ENCODE data around the gene TBC1D14. TPM values are rescaled to one million over a fixed set of nuclear protein-coding genes. Genes with fewer than 3 reads are reported as not detected.
A peak's percentile ranks its signal among the peaks of the same experiment; 100 is the strongest.

TBC1D14 gene
- total RNA-seq, 4 donors from 2014 or later, result 42.6 to 56.9 (median 54.0) TPM

GRCh38 chr4:6926081-6926480, 16.5 kb downstream of the TBC1D14 start:
- Histone ChIP-seq H3K36me3 (peaks cover 0 to 15% (median 4%) of the 10 kb centered on the region in 4 donors), H3K9me3 (no peaks in the 10 kb centered on the region), H3K27me3 (no peaks in the 10 kb centered on the region), H3K27ac (peak overlapping the region; percentile 76 to 88 (median 84)), H3K4me1 (peaks cover 32 to 58% (median 51%) of the 10 kb centered on the region in 4 donors), H3K4me3 (no peak overlapping the region)
- DNase-seq, result no peak
- WGBS, 2 donors (ENCODE audit: low coverage in 1 of 2), result 89% methylated on average over 18 to 19 of the region's 19 CpGs
- intact Hi-C loops (cut with DNase I; ENCODE audit: low total_unique reads), result no loop called here
- in situ Hi-C loops (cut with MboI; ENCODE audit: low pct_ligation_motif_present in 1 of 4, low pct_unique_long_range_greater_than_20kb in 1 of 4, low sequenced_read_pairs in 3 of 4), result no loop called here
- TF ChIP-seq POLR2AphosphoS5 (IDR thresholded peaks at IDR 0.05), result no peak

- H3K4me1 ChIP-seq, result peaks cover 32 to 58% (median 50%) of the 10 kb centered on the region in 4 donors
- H3K27ac ChIP-seq, result peak overlapping the region; percentile 76 to 88 (median 84)
- no peaks in the 10 kb centered on the region for H3K9me3 ChIP-seq
- intact Hi-C loops (cut with DNase I; ENCODE audit: low total_unique reads), result no loop called here
- in situ Hi-C loops (cut with MboI; ENCODE audit: low pct_ligation_motif_present in 1 of 4, low pct_unique_long_range_greater_than_20kb in 1 of 4, low sequenced_read_pairs in 3 of 4), result no loop called here
- H3K4me3 ChIP-seq, result no peak overlapping the region
- peak; percentile 87 for DNase-seq
- peak; percentile 79 for TF ChIP-seq POLR2A (IDR thresholded peaks at IDR 0.05)
- TF ChIP-seq POLR2AphosphoS5 (IDR thresholded peaks at IDR 0.05), result peak; percentile 72 to 78 (median 74)
- no peak for TF ChIP-seq CTCF (IDR thresholded peaks at IDR 0.05)
- TF ChIP-seq EP300 (IDR thresholded peaks at IDR 0.05; ENCODE audit: low read depth), result no peak
- H3K36me3 ChIP-seq, result peaks cover 0 to 15% (median 4%) of the 10 kb centered on the region in 4 donors
- H3K27me3 ChIP-seq, result no peaks in the 10 kb centered on the region
- WGBS, 2 donors (ENCODE audit: low coverage in 1 of 2), result 39 to 53% methylated on average over 4 to 10 of the region's 13 CpGs
These were observed 17.3 kb downstream of the TBC1D14 start for GRCh38 chr4:6926681-6927478.

DNA sequence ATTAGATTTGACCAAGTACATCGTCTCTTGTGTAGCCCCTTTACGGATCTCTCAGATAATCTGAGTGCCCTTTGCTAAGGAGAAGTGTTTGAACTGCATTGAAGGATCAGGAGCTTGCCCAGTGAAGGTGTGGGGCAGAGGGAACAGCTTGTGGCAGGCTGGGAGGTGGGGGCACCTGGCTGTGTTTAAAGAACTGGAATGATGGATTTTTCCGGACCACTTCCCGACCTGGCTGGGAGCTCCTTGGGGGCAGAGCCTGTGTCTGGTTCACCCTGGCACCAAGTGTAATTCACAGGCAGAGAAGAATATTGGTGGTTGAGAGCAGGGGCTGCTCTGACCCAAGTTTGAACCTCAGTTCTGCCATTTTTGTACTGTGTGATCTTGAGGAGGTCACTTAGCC, 18.5 kb downstream of the TBC1D14 start:
- TF ChIP-seq POLR2A (IDR thresholded peaks at IDR 0.05) (no peak), EP300 (IDR thresholded peaks at IDR 0.05; ENCODE audit: low read depth) (no peak), POLR2AphosphoS5 (IDR thresholded peaks at IDR 0.05) (no peak), CTCF (IDR thresholded peaks at IDR 0.05) (no peak)
- Histone ChIP-seq H3K36me3 (peaks cover 0 to 15% (median 4%) of the 10 kb centered on the region in 4 donors), H3K27ac (peak overlapping the region; percentile 76 to 88 (median 84))

GRCh38 chr4:6929339-6929811, 19.7 kb downstream of the TBC1D14 start:
- Histone ChIP-seq H3K27ac (peak overlapping the region; percentile 76 to 88 (median 84)), H3K27me3 (no peaks in the 10 kb centered on the region), H3K4me3 (peak overlapping the region in 2 of 4 donors; percentile 8 to 11), H3K36me3 (peaks cover 0 to 5% (median under 1%) of the 10 kb centered on the region in 4 donors), H3K4me1 (peaks cover 32 to 58% (median 50%) of the 10 kb centered on the region in 4 donors), H3K9me3 (no peaks in the 10 kb centered on the region)
- in situ Hi-C loops (cut with MboI; ENCODE audit: low pct_ligation_motif_present in 1 of 4, low pct_unique_long_range_greater_than_20kb in 1 of 4, low sequenced_read_pairs in 3 of 4) (no loop called here), intact Hi-C loops (cut with DNase I; ENCODE audit: low total_unique reads) (no loop called here)
- no peak for DNase-seq
- WGBS, 2 donors (ENCODE audit: low coverage in 1 of 2), result 67 to 71% methylated on average over 6 to 9 of the region's 9 CpGs
- no peak for TF ChIP-seq POLR2AphosphoS5 (IDR thresholded peaks at IDR 0.05)
- no peak for TF ChIP-seq POLR2A (IDR thresholded peaks at IDR 0.05)
- TF ChIP-seq EP300 (IDR thresholded peaks at IDR 0.05; ENCODE audit: low read depth), result no peak
- no peak for TF ChIP-seq CTCF (IDR thresholded peaks at IDR 0.05)

More for the DNA sequence above, 18.5 kb downstream of the TBC1D14 start:
- DNase-seq, result no peak
- Histone ChIP-seq H3K27me3 (no peaks in the 10 kb centered on the region), H3K4me3 (no peak overlapping the region), H3K4me1 (peaks cover 32 to 58% (median 50%) of the 10 kb centered on the region in 4 donors), H3K9me3 (no peaks in the 10 kb centered on the region)
- WGBS, 2 donors (ENCODE audit: low coverage in 1 of 2), result 85 to 100% methylated on average over 3 to 4 of the region's 4 CpGs
- intact Hi-C loops (cut with DNase I; ENCODE audit: low total_unique reads), result no loop called here
- in situ Hi-C loops (cut with MboI; ENCODE audit: low pct_ligation_motif_present in 1 of 4, low pct_unique_long_range_greater_than_20kb in 1 of 4, low sequenced_read_pairs in 3 of 4), result no loop called here

Measured in transverse colon (tissue), 4 donors.